Panc1 (cell line): Measurements from ENCODE around the gene CSF1R. TPM values are rescaled to one million over a fixed set of nuclear protein-coding genes. Genes with fewer than 3 reads are reported as not detected.

Experiments used
- ATAC-seq: fragments of 200-7000 bp; cut with Tn5 transposase; 2 replicates; pipeline ENCODE4 v1.9.1; 2020; ENCODE audit warnings: mild to moderate bottlenecking, moderate library complexity
- BruUV-seq: library from RNA; stranded (reverse); fragments of 400-500 nt; replicated peaks from 2 replicates; lab custom pipeline; 2021; lab: Mats Ljungman, UMichigan
- CTCF ChIA-PET: fragments of 300-600 bp; sonication (Branson Sonifier 250); formaldehyde crosslinking; loops from one replicate; lab custom pipeline; 2022; ENCODE audit warnings: antibody characterized with exemption; lab: Charles Lee
- POLR2A ChIA-PET: fragments of 300-600 bp; sonication (Branson Sonifier 250); formaldehyde crosslinking; loops from one replicate; lab custom pipeline; 2022; ENCODE audit warnings: antibody characterized with exemption; lab: Charles Lee
- DNase-seq: peaks from one replicate; pipeline ENCODE4 v3.0.0-alpha.2; 2010; ENCODE audit warnings: low read depth, low spot score
- H3K27ac ChIP-seq: 2 replicates; pipeline ENCODE4 v1.5.1; 2011; ENCODE audit warnings: mild to moderate bottlenecking, low read length, inconsistent platforms
- H3K27me3 ChIP-seq: fragments of 200-500 bp; sonication (Bioruptor generic); 2 replicates; pipeline ENCODE4 v1.6.0; 2014; ENCODE audit warnings: low read length, inconsistent platforms; ENCODE audit not compliant: control insufficient read depth, insufficient read depth
- H3K36me3 ChIP-seq: fragments of 200-500 bp; sonication (Bioruptor generic); 2 replicates; pipeline ENCODE4 v1.5.1; 2014; ENCODE audit warnings: inconsistent platforms, mild to moderate bottlenecking, low read length, moderate library complexity; ENCODE audit not compliant: control insufficient read depth, insufficient read depth
- H3K4me1 ChIP-seq: 2 replicates; pipeline ENCODE4 v1.5.1; 2011; ENCODE audit warnings: inconsistent platforms, mild to moderate bottlenecking, low read length, moderate library complexity; ENCODE audit not compliant: control insufficient read depth, insufficient read depth
- H3K4me3 ChIP-seq, 2 experiments: 2 replicates each; pipeline ENCODE4 v1.5.1; 2011 to 2012; ENCODE audit warnings: low read depth in 2 of 2, low read length in 2 of 2, mild to moderate bottlenecking in 2 of 2, inconsistent platforms in 1 of 2, moderate library complexity in 1 of 2
- H3K9me3 ChIP-seq: fragments of 200-500 bp; sonication (Bioruptor generic); 2 replicates; pipeline ENCODE4 v1.5.1; 2014; ENCODE audit warnings: low read depth, mild to moderate bottlenecking, inconsistent platforms, low read length, moderate library complexity; ENCODE audit not compliant: control insufficient read depth, insufficient read depth
- POLR2AphosphoS5 ChIP-seq: IDR thresholded peaks from 2 replicates; pipeline ENCODE4 v1.6.1; 2012; ENCODE audit warnings: mild to moderate bottlenecking, low read depth, low read length, moderate library complexity
- SIN3A ChIP-seq: IDR thresholded peaks from 2 replicates; pipeline ENCODE4 v1.6.1; 2012; ENCODE audit warnings: low read depth, mild to moderate bottlenecking, low read length, moderate library complexity, borderline replicate concordance; ENCODE audit not compliant: insufficient read depth
- TCF7L2 ChIP-seq: IDR thresholded peaks from 2 replicates; pipeline ENCODE4 v1.6.1; 2011; ENCODE audit warnings: mild to moderate bottlenecking, low read depth, low read length, inconsistent platforms
- in situ Hi-C: cut with HindIII; loops from 2 replicates; pipeline ENCODE4 v1.10.0; 2016; ENCODE audit warnings: low sequenced_read_pairs, low pct_unique_long_range_greater_than_20kb
- intact Hi-C: fragments of 100-400 bp; cut with micrococcal nuclease; formaldehyde crosslinking; loops from one replicate; pipeline ENCODE4 v1.10.0; 2022; ENCODE audit not compliant: unreplicated experiment
- total RNA-seq: library from RNA; stranded (reverse); gene quantifications from one replicate; pipeline ENCODE4 v1.2.1, GENCODE V29; 2021; ENCODE audit not compliant: unreplicated experiment
- TF ChIP-seq, protein P1 (sequence below): fragments of 450-650 bp; IDR thresholded peaks from 2 replicates; pipeline ENCODE4 v1.5.1; 2017; ENCODE audit warnings: mild to moderate bottlenecking
- TF ChIP-seq, protein P2 (sequence below), 2 experiments: IDR thresholded peaks; 2 replicates each; pipeline ENCODE4 v1.6.1; 2011 to 2012; ENCODE audit warnings: low read depth in 2 of 2, control low read depth in 1 of 2, low read length in 1 of 2, mild to moderate bottlenecking in 1 of 2, moderate library complexity in 1 of 2; ENCODE audit not compliant: insufficient read depth in 1 of 2

CSF1R gene
- total RNA-seq, 1 experiment from 2014 or later = 0.05 TPM

DNA sequence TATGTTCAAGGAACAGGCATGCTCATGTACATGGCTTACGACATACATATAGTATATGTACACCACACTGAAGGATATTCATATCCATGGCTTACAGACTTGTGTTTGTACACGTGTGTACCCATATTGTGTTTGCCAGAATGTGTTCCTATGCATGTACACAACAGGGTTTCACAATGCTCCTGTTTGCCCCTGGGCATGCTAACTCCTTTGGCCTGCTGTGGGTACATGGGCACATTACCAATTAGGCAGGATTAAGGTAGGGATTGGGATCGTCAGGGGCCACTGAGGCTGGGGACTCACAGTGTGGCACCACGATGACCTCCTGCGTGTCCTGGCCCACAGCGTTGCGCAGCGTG lies 43.1 kb upstream of the CSF1R start:
- no peaks in the 10 kb centered on the region for H3K36me3 ChIP-seq
- ATAC-seq (peak; percentile 20), DNase-seq (no peak)
- peak overlapping the region; percentile 24 to 48; a peak in 3 of 4 replicates for H3K4me3 ChIP-seq
- in situ Hi-C loops (no loop called here), intact Hi-C loops (no loop called here)
- BruUV-seq = no TSS peak
- H3K4me1 ChIP-seq = peaks cover 7% of the 10 kb centered on the region
- ChIA-PET POLR2A (interaction anchor here (0.6 kb wide), 1 partner anchor 50 kb away, joined by 3 read pairs; no protein-coding TSS in a partner anchor), CTCF (no interaction called here)
- H3K27me3 ChIP-seq = no peaks in the 10 kb centered on the region
- H3K9me3 ChIP-seq = no peaks in the 10 kb centered on the region
- H3K27ac ChIP-seq = 0 out of 2 replicates have a peak overlapping the region, but pooled peaks have one; percentile 11
- no peak for TF ChIP-seq TCF7L2
- TF ChIP-seq, protein P1, sequence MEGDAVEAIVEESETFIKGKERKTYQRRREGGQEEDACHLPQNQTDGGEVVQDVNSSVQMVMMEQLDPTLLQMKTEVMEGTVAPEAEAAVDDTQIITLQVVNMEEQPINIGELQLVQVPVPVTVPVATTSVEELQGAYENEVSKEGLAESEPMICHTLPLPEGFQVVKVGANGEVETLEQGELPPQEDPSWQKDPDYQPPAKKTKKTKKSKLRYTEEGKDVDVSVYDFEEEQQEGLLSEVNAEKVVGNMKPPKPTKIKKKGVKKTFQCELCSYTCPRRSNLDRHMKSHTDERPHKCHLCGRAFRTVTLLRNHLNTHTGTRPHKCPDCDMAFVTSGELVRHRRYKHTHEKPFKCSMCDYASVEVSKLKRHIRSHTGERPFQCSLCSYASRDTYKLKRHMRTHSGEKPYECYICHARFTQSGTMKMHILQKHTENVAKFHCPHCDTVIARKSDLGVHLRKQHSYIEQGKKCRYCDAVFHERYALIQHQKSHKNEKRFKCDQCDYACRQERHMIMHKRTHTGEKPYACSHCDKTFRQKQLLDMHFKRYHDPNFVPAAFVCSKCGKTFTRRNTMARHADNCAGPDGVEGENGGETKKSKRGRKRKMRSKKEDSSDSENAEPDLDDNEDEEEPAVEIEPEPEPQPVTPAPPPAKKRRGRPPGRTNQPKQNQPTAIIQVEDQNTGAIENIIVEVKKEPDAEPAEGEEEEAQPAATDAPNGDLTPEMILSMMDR = no peak
- TF ChIP-seq SIN3A = no peak
- TF ChIP-seq, protein P2, sequence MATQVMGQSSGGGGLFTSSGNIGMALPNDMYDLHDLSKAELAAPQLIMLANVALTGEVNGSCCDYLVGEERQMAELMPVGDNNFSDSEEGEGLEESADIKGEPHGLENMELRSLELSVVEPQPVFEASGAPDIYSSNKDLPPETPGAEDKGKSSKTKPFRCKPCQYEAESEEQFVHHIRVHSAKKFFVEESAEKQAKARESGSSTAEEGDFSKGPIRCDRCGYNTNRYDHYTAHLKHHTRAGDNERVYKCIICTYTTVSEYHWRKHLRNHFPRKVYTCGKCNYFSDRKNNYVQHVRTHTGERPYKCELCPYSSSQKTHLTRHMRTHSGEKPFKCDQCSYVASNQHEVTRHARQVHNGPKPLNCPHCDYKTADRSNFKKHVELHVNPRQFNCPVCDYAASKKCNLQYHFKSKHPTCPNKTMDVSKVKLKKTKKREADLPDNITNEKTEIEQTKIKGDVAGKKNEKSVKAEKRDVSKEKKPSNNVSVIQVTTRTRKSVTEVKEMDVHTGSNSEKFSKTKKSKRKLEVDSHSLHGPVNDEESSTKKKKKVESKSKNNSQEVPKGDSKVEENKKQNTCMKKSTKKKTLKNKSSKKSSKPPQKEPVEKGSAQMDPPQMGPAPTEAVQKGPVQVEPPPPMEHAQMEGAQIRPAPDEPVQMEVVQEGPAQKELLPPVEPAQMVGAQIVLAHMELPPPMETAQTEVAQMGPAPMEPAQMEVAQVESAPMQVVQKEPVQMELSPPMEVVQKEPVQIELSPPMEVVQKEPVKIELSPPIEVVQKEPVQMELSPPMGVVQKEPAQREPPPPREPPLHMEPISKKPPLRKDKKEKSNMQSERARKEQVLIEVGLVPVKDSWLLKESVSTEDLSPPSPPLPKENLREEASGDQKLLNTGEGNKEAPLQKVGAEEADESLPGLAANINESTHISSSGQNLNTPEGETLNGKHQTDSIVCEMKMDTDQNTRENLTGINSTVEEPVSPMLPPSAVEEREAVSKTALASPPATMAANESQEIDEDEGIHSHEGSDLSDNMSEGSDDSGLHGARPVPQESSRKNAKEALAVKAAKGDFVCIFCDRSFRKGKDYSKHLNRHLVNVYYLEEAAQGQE (IDR thresholded peaks at IDR 0.05; ENCODE audit: insufficient read depth in 1 of 2, low read depth in 2 of 2, low read length in 1 of 2) = no peak
- no peak for TF ChIP-seq POLR2AphosphoS5

DNA sequence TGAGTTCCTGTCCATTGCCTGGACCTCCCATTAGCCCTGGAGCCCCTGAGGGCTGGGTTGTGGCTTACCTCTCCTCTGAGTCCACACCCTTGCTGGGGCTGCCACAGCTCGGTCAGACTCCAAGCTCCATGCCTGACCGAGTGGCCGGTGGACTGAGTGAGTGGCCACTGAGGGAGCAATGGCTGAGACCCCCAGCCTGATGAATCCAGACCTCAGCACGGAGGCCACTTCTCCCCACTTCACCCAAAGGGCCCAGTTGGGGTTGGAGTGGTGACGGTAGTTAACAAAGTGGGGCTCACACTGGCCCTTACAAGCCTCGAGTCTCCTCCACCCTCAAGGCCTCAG lies 40.5 kb upstream of the CSF1R start:
- Histone ChIP-seq H3K36me3 (no peaks in the 10 kb centered on the region), H3K9me3 (no peaks in the 10 kb centered on the region), H3K4me3 (no peak overlapping the region), H3K4me1 (peaks cover 7% of the 10 kb centered on the region), H3K27ac (no peak overlapping the region), H3K27me3 (no peaks in the 10 kb centered on the region)
- ATAC-seq = no peak
- intact Hi-C loops (no loop called here), in situ Hi-C loops (no loop called here)
- TF ChIP-seq POLR2AphosphoS5 = no peak
- TF ChIP-seq SIN3A = no peak
- TF ChIP-seq, protein P1 = no peak
- no peak for TF ChIP-seq TCF7L2
- TF ChIP-seq, protein P2 (IDR thresholded peaks at IDR 0.05; ENCODE audit: insufficient read depth in 1 of 2, low read depth in 2 of 2, low read length in 1 of 2) = no peak
- CTCF ChIA-PET = no interaction called here
- no TSS peak for BruUV-seq
- DNase-seq = no peak
- POLR2A ChIA-PET = no interaction called here
